Measurements from ENCODE around the gene IL18RAP.

- TF ChIP-seq CTCF (IDR thresholded peaks at IDR 0.05) (no peak), EP300 (IDR thresholded peaks at IDR 0.05) (no peak), POLR2A (IDR thresholded peaks at IDR 0.05) (no peak)
Measured at GRCh38 chr2:102444233-102444632, 21.3 kb downstream of the IL18RAP start.

All from upper lobe of left lung (tissue), 4 donors.